WTC11 (cell line): ENCODE measurements around the gene MORF4L2. TPM values are rescaled to one million over a fixed set of nuclear protein-coding genes. Genes with fewer than 3 reads are reported as not detected.
A peak's percentile ranks its signal among the peaks of the same experiment; 100 is the strongest.

Source experiments
- ATAC-seq: fragments of 200-7000 bp; cut with Tn5 transposase; 2 replicates; pipeline ENCODE4 v1.10.0; 2021; ENCODE audit warnings: mild to moderate bottlenecking, moderate library complexity
- CTCF ChIA-PET: fragments of 300-600 bp; sonication (Branson Sonifier 250); formaldehyde crosslinking; loops from one replicate; lab custom pipeline; 2021; ENCODE audit warnings: antibody characterized with exemption; lab: Charles Lee
- POLR2A ChIA-PET: fragments of 350-600 bp; sonication (Branson Sonifier 250); formaldehyde crosslinking; loops from one replicate; lab custom pipeline; 2021; ENCODE audit warnings: antibody characterized with exemption; lab: Charles Lee
- DNase-seq: peaks from one replicate; pipeline ENCODE4 v3.0.0; 2021; ENCODE audit warnings: low spot score
- H3K27ac Mint-ChIP-seq: 2 replicates; pipeline ENCODE4 v1.8.0; 2021; ENCODE audit warnings: mixed read lengths
- H3K27me3 Mint-ChIP-seq: 2 replicates; pipeline ENCODE4 v1.8.0; 2021; ENCODE audit warnings: low read depth, mild to moderate bottlenecking, moderate library complexity, mixed read lengths
- H3K36me3 Mint-ChIP-seq: 2 replicates; pipeline ENCODE4 v1.8.0; 2021; ENCODE audit warnings: mixed read lengths
- H3K4me1 Mint-ChIP-seq: 2 replicates; pipeline ENCODE4 v1.8.0; 2022; ENCODE audit warnings: mixed read lengths
- H3K4me3 Mint-ChIP-seq: 2 replicates; pipeline ENCODE4 v1.8.0; 2021; ENCODE audit warnings: mild to moderate bottlenecking, moderate library complexity, mixed read lengths
- H3K9me3 Mint-ChIP-seq: 2 replicates; pipeline ENCODE4 v1.8.0; 2021; ENCODE audit warnings: mixed read lengths
- ATF3 ChIP-seq: sonication (generic); formaldehyde crosslinking; conservative IDR thresholded peaks from 2 replicates; pipeline ENCODE4 v1.8.1; 2022; ENCODE audit warnings: mild to moderate bottlenecking, missing genetic modification reagents
- CREB1 ChIP-seq: sonication (generic); formaldehyde crosslinking; IDR thresholded peaks from 2 replicates; pipeline ENCODE4 v1.8.0; 2023; ENCODE audit warnings: mild to moderate bottlenecking, missing genetic modification reagents
- CREM ChIP-seq: sonication (generic); formaldehyde crosslinking; IDR thresholded peaks from 2 replicates; pipeline ENCODE4 v1.8.1; 2022; ENCODE audit warnings: mild to moderate bottlenecking, missing genetic modification reagents, moderate library complexity
- CTCF ChIP-seq: fragments of 200-600 bp; IDR thresholded peaks from 2 replicates; pipeline ENCODE4 v1.8.0; 2022; ENCODE audit warnings: antibody characterized with exemption
- E2F1 ChIP-seq: sonication (generic); formaldehyde crosslinking; IDR thresholded peaks from 2 replicates; pipeline ENCODE4 v1.8.0; 2022; ENCODE audit warnings: mild to moderate bottlenecking, missing genetic modification reagents
- E2F5 ChIP-seq: sonication (generic); formaldehyde crosslinking; IDR thresholded peaks from 2 replicates; pipeline ENCODE4 v1.8.1; 2022; ENCODE audit warnings: mild to moderate bottlenecking, moderate library complexity, missing genetic modification reagents
- GTF2I ChIP-seq: fragments of 250-450 bp; sonication (Bioruptor Pico); conservative IDR thresholded peaks from 2 replicates; pipeline ENCODE4 v1.4.0; 2021; ENCODE audit warnings: mild to moderate bottlenecking
- IRF2 ChIP-seq: sonication (generic); formaldehyde crosslinking; IDR thresholded peaks from 2 replicates; pipeline ENCODE4 v1.8.0; 2022; ENCODE audit warnings: low read depth, missing genetic modification reagents, borderline replicate concordance
- JAZF1 ChIP-seq: fragments of 250-450 bp; sonication (Bioruptor Pico); IDR thresholded peaks from 2 replicates; pipeline ENCODE4 v1.9.0; 2021; ENCODE audit warnings: moderate library complexity, mild to moderate bottlenecking, inconsistent platforms
- NR1H2 ChIP-seq: sonication (generic); formaldehyde crosslinking; IDR thresholded peaks from 2 replicates; pipeline ENCODE4 v1.9.0; 2021; ENCODE audit warnings: mild to moderate bottlenecking, moderate library complexity, missing genetic modification reagents
- NR2C2 ChIP-seq: sonication (generic); formaldehyde crosslinking; IDR thresholded peaks from 2 replicates; pipeline ENCODE4 v1.8.0; 2022; ENCODE audit warnings: mild to moderate bottlenecking, missing genetic modification reagents
- SMAD4 ChIP-seq: sonication (generic); formaldehyde crosslinking; IDR thresholded peaks from 2 replicates; pipeline ENCODE4 v1.8.0; 2022; ENCODE audit warnings: mild to moderate bottlenecking, missing genetic modification reagents
- SP1 ChIP-seq: sonication (generic); formaldehyde crosslinking; conservative IDR thresholded peaks from 2 replicates; pipeline ENCODE4 v1.8.1; 2022; ENCODE audit warnings: missing genetic modification reagents
- USF1 ChIP-seq: sonication (generic); formaldehyde crosslinking; IDR thresholded peaks from 2 replicates; pipeline ENCODE4 v1.8.0; 2022; ENCODE audit warnings: mild to moderate bottlenecking, missing genetic modification reagents
- ZNF263 ChIP-seq: sonication (generic); formaldehyde crosslinking; IDR thresholded peaks from 2 replicates; pipeline ENCODE4 v1.8.1; 2022; ENCODE audit warnings: low read depth, mild to moderate bottlenecking, moderate library complexity, missing genetic modification reagents
- ZNF532 ChIP-seq: fragments of 250-450 bp; sonication (Bioruptor Pico); IDR thresholded peaks from 2 replicates; pipeline ENCODE4 v1.9.0; 2021; ENCODE audit warnings: mild to moderate bottlenecking, borderline replicate concordance
- ZNF671 ChIP-seq: fragments of 250-450 bp; sonication (Bioruptor Pico); IDR thresholded peaks from 2 replicates; pipeline ENCODE4 v1.8.0; 2021; ENCODE audit warnings: mild to moderate bottlenecking
- ZSCAN18 ChIP-seq: fragments of 250-450 bp; sonication (Bioruptor Pico); IDR thresholded peaks from 2 replicates; pipeline ENCODE4 v2.1.2; 2022; ENCODE audit warnings: mild to moderate bottlenecking, moderate library complexity
- total RNA-seq: library from RNA; stranded (reverse); gene quantifications from 3 replicates; pipeline ENCODE4 v1.2.3, GENCODE V29; 2021

Gene MORF4L2
- total RNA-seq, 1 experiment from 2014 or later, result 355 TPM

- TF ChIP-seq ZSCAN18 (CRISPR knock-in tag), result no peak
- TF ChIP-seq SMAD4 (CRISPR knock-in tag), result no peak
- TF ChIP-seq ZNF671 (CRISPR knock-in tag), result no peak
- no peak for TF ChIP-seq IRF2
Observed at GRCh38 chrX:103730147-103730795, 43.8 kb upstream of the MORF4L2 start (continued).

- peak overlapping the region; percentile 15; the same call in 1 of the 2 replicates for H3K4me3 Mint-ChIP-seq
- no peak overlapping the region for H3K27ac Mint-ChIP-seq
- CTCF ChIA-PET, result interaction anchor here (1.1 to 3.1 kb wide), 3 partner anchors 11 to 18 kb away, joined by 3 to 25 read pairs (median 4); partner anchors contain the start of gene TMEM31
- H3K27me3 Mint-ChIP-seq, result peaks cover 12% of the 10 kb centered on the region
- H3K4me1 Mint-ChIP-seq, result peaks cover 56% of the 10 kb centered on the region
- DNase-seq (no peak), ATAC-seq (no peak)
- POLR2A ChIA-PET, result interaction anchor here (0.6 to 0.7 kb wide), 2 partner anchors 125 to 313 kb away, joined by 3 to 4 read pairs; no protein-coding TSS in a partner anchor
- H3K9me3 Mint-ChIP-seq, result no peaks in the 10 kb centered on the region
- H3K36me3 Mint-ChIP-seq, result no peaks in the 10 kb centered on the region
- TF ChIP-seq CREM, result no peak
- no peak for TF ChIP-seq CTCF
- TF ChIP-seq JAZF1, result no peak
- TF ChIP-seq NR2C2 (CRISPR knock-in tag), result no peak
- no peak for TF ChIP-seq SP1 (CRISPR knock-in tag)
- TF ChIP-seq ZNF263 (CRISPR knock-in tag), result no peak
- no peak for TF ChIP-seq ZSCAN18 (CRISPR knock-in tag)
Observed at GRCh38 chrX:103729015-103729414, 42.5 kb upstream of the MORF4L2 start.

GRCh38 chrX:103727115-103727514 is 40.6 kb upstream of the MORF4L2 start:
- peaks cover 8% of the 10 kb centered on the region for H3K27me3 Mint-ChIP-seq
- DNase-seq, result no peak
- no peak overlapping the region for H3K27ac Mint-ChIP-seq
- CTCF ChIA-PET, result interaction anchor here (0.9 to 1.7 kb wide), 2 partner anchors 16 to 46 kb away, joined by 4 to 7 read pairs; partner anchors contain the start of gene TMEM31
- peaks cover 55% of the 10 kb centered on the region for H3K4me1 Mint-ChIP-seq
- H3K36me3 Mint-ChIP-seq, result no peaks in the 10 kb centered on the region
- peak; percentile 14; the same call in 1 of the 2 replicates for ATAC-seq
- no peak overlapping the region for H3K4me3 Mint-ChIP-seq
- POLR2A ChIA-PET, result no interaction called here
- no peaks in the 10 kb centered on the region for H3K9me3 Mint-ChIP-seq
- TF ChIP-seq ZSCAN18 (CRISPR knock-in tag), result no peak
- no peak for TF ChIP-seq USF1 (CRISPR knock-in tag)
- no peak for TF ChIP-seq CREB1 (CRISPR knock-in tag)
- TF ChIP-seq E2F1, result no peak
- no peak for TF ChIP-seq ATF3 (CRISPR knock-in tag)
- TF ChIP-seq ZNF671 (CRISPR knock-in tag), result no peak
- TF ChIP-seq GTF2I (CRISPR knock-in tag), result no peak
- no peak for TF ChIP-seq NR1H2
- no peak for TF ChIP-seq ZNF532 (CRISPR knock-in tag)
- TF ChIP-seq E2F5 (CRISPR knock-in tag), result no peak
